ENCODE data around the gene KCNMA1.

KCNMA1 gene

GRCh38 chr10:77164616-77165311 lies 472.8 kb downstream of the KCNMA1 start:
- no peak for DNase-seq

GRCh38 chr10:77163670-77164348 lies 473.8 kb downstream of the KCNMA1 start:
- DNase-seq = no peak

GRCh38 chr10:77162697-77163096 lies 474.9 kb downstream of the KCNMA1 start:
- DNase-seq = no peak

GRCh38 chr10:77160679-77161078 lies 476.9 kb downstream of the KCNMA1 start:
- DNase-seq = no peak

GRCh38 chr10:77159538-77160110 lies 478.0 kb downstream of the KCNMA1 start:
- DNase-seq = no peak

GRCh38 chr10:77158666-77159065 lies 478.9 kb downstream of the KCNMA1 start:
- DNase-seq = no peak

GRCh38 chr10:77157248-77158019 lies 480.2 kb downstream of the KCNMA1 start:
- no peak for DNase-seq

- DNase-seq = no peak
Measured at GRCh38 chr10:77156406-77156879, 481.2 kb downstream of the KCNMA1 start.

GRCh38 chr10:77152256-77152655 lies 485.4 kb downstream of the KCNMA1 start:
- DNase-seq = no peak

GRCh38 chr10:77151408-77151807 lies 486.2 kb downstream of the KCNMA1 start:
- no peak for DNase-seq

- DNase-seq = no peak
Measured at GRCh38 chr10:77149706-77150105, 487.9 kb downstream of the KCNMA1 start.

- no peak for DNase-seq
Measured at GRCh38 chr10:77149001-77149400, 488.6 kb downstream of the KCNMA1 start.

GRCh38 chr10:77147871-77148270 lies 489.7 kb downstream of the KCNMA1 start:
- DNase-seq = no peak

- DNase-seq = no peak
Measured at GRCh38 chr10:77146712-77147336, 490.8 kb downstream of the KCNMA1 start.

GRCh38 chr10:77144656-77145055 lies 493.0 kb downstream of the KCNMA1 start:
- DNase-seq = no peak

- no peak for DNase-seq
Measured at GRCh38 chr10:77139252-77140160, 498.1 kb downstream of the KCNMA1 start.

- no peak for DNase-seq
Measured at GRCh38 chr10:77138541-77138940, 499.1 kb downstream of the KCNMA1 start.

GRCh38 chr10:77135555-77135954 lies 502.1 kb downstream of the KCNMA1 start:
- DNase-seq = no peak

- DNase-seq = no peak
Measured at GRCh38 chr10:77131214-77131613, 506.4 kb downstream of the KCNMA1 start.

GRCh38 chr10:77127243-77127642 lies 510.4 kb downstream of the KCNMA1 start:
- no peak for DNase-seq

GRCh38 chr10:77125231-77125630 lies 512.4 kb downstream of the KCNMA1 start:
- DNase-seq = no peak

- no peak for DNase-seq
Measured at GRCh38 chr10:77123330-77123729, 514.3 kb downstream of the KCNMA1 start.

Data from activated gamma-delta T cell treated with Interleukin-2 at 50 U/mL for 16 hours (primary cell).